ENCODE measurements around the gene HBD. TPM values are rescaled to one million over a fixed set of nuclear protein-coding genes. Genes with fewer than 3 reads are reported as not detected.
A peak's percentile ranks its signal among the peaks of the same experiment; 100 is the strongest.

HBD gene
- total RNA-seq, 1 donor from 2014 or later: not detected

- H3K9me3 Mint-ChIP-seq: no peaks in the 10 kb centered on the region
- H3K36me3 Mint-ChIP-seq (ENCODE audit: low read depth): no peaks in the 10 kb centered on the region
- H3K4me1 Mint-ChIP-seq: peaks cover 7% of the 10 kb centered on the region
- no peak for TF ChIP-seq CTCF (conservative IDR thresholded peaks at IDR 0.05)
- no peak for DNase-seq (ENCODE audit: low read depth, low spot score)
- H3K27ac Mint-ChIP-seq (ENCODE audit: unreplicated experiment): peak overlapping the region; percentile 4
- no peak overlapping the region for H3K4me3 Mint-ChIP-seq
- no peaks in the 10 kb centered on the region for H3K27me3 Mint-ChIP-seq (ENCODE audit: low read depth)
These were observed 40.1 kb upstream of the HBD start for GRCh38 chr11:5274395-5274794.

GRCh38 chr11:5272395-5273017 is 38.2 kb upstream of the HBD start:
- Mint-ChIP-seq H3K27ac (ENCODE audit: unreplicated experiment) (no peak overlapping the region), H3K9me3 (no peaks in the 10 kb centered on the region), H3K36me3 (ENCODE audit: low read depth) (no peaks in the 10 kb centered on the region), H3K27me3 (ENCODE audit: low read depth) (no peaks in the 10 kb centered on the region), H3K4me3 (no peak overlapping the region), H3K4me1 (peaks cover 7% of the 10 kb centered on the region)
- no peak for TF ChIP-seq CTCF (conservative IDR thresholded peaks at IDR 0.05)
- DNase-seq (ENCODE audit: low read depth, low spot score): no peak

- H3K36me3 Mint-ChIP-seq (ENCODE audit: low read depth): no peaks in the 10 kb centered on the region
- no peak within 1 kb of the TSS for H3K27ac Mint-ChIP-seq (ENCODE audit: unreplicated experiment)
- peaks cover 6% of the 10 kb centered on the region for H3K4me1 Mint-ChIP-seq
- no peaks in the 10 kb centered on the region for H3K9me3 Mint-ChIP-seq
- no peak for DNase-seq (ENCODE audit: low read depth, low spot score)
- no peak within 1 kb of the TSS for H3K4me3 Mint-ChIP-seq
- TF ChIP-seq CTCF (conservative IDR thresholded peaks at IDR 0.05): no peak
- H3K27me3 Mint-ChIP-seq (ENCODE audit: low read depth): peaks cover under 1% of the 10 kb centered on the region
These were observed 35.4 kb upstream of the HBD start, which contains the start of gene HBE1 for GRCh38 chr11:5269715-5270147. Gene HBE1 (minus strand): TSS chr11:5269945. CDS start chr11:5269890, 55 bp downstream.

GRCh38 chr11:5267033-5267563 is 32.8 kb upstream of the HBD start:
- no peaks in the 10 kb centered on the region for H3K4me1 Mint-ChIP-seq
- peaks cover 2% of the 10 kb centered on the region for H3K27me3 Mint-ChIP-seq (ENCODE audit: low read depth)
- no peak overlapping the region for H3K4me3 Mint-ChIP-seq
- H3K27ac Mint-ChIP-seq (ENCODE audit: unreplicated experiment): no peak overlapping the region
- H3K36me3 Mint-ChIP-seq (ENCODE audit: low read depth): no peaks in the 10 kb centered on the region
- no peak for DNase-seq (ENCODE audit: low read depth, low spot score)
- no peak for TF ChIP-seq CTCF (conservative IDR thresholded peaks at IDR 0.05)
- H3K9me3 Mint-ChIP-seq: no peaks in the 10 kb centered on the region

GRCh38 chr11:5266609-5267008 is 32.3 kb upstream of the HBD start:
- DNase-seq (ENCODE audit: low read depth, low spot score): no peak
- Mint-ChIP-seq H3K4me1 (no peaks in the 10 kb centered on the region), H3K4me3 (no peak overlapping the region), H3K36me3 (ENCODE audit: low read depth) (no peaks in the 10 kb centered on the region), H3K27ac (ENCODE audit: unreplicated experiment) (no peak overlapping the region), H3K9me3 (no peaks in the 10 kb centered on the region), H3K27me3 (ENCODE audit: low read depth) (peaks cover 2% of the 10 kb centered on the region)
- no peak for TF ChIP-seq CTCF (conservative IDR thresholded peaks at IDR 0.05)
